Activated effector memory CD4-positive, alpha-beta T cell treated with anti-CD3 and anti-CD28 coated beads, Interleukin-2, amount 50 U/mL, for 16 hours (primary cell): ENCODE data around the gene ABLIM2.

ENCODE experiments used
- DNase-seq: peaks from one replicate; pipeline ENCODE4 v3.0.0-alpha.2; 2020

The ABLIM2 gene

GRCh38 chr4:7917669-7918068 lies 240.9 kb downstream of the ABLIM2 start:
- no peak for DNase-seq

- no peak for DNase-seq
These were observed 242.8 kb downstream of the ABLIM2 start for GRCh38 chr4:7915875-7916242.
